Thoracic aorta (tissue), 2 donors: ENCODE data around the gene RAB44. TPM values are rescaled to one million over a fixed set of nuclear protein-coding genes. Genes with fewer than 3 reads are reported as not detected.

Experiments
- ATAC-seq: fragments of 150-250 bp; one replicate; pipeline ENCODE4 v1.8.0; 2017; ENCODE audit warnings: low read depth; ENCODE audit not compliant: insufficient number of reproducible peaks, low FRiP score
- DNase-seq: peaks from one replicate; pipeline ENCODE4 v3.0.0-alpha.2; 2020; ENCODE audit warnings: low spot score
- H3K27ac ChIP-seq, 2 donors: fragments of 200-600 bp; sonication (generic); 1 replicate in 1 of 2; 2 replicates in 1 of 2; pipeline ENCODE4 v1.5.1; 2016; ENCODE audit warnings: mild to moderate bottlenecking in 2 of 2, moderate library complexity in 2 of 2
- H3K27me3 ChIP-seq: fragments of 200-600 bp; sonication (generic); replicated peaks from 2 replicates; pipeline ENCODE4 v1.6.0; 2016; ENCODE audit warnings: mild to moderate bottlenecking; ENCODE audit not compliant: insufficient read depth
- H3K36me3 ChIP-seq: fragments of 200-600 bp; sonication (generic); one replicate; pipeline ENCODE4 v1.5.1; 2016
- H3K4me1 ChIP-seq, 2 donors: fragments of 200-600 bp; sonication (generic); 1 replicate in 1 of 2; 2 replicates in 1 of 2; pipeline versions ENCODE4 v1.5.1 to v1.6.0; 2016; ENCODE audit warnings: low read depth in 2 of 2, mild to moderate bottlenecking in 1 of 2; ENCODE audit not compliant: control insufficient read depth in 1 of 2
- H3K4me3 ChIP-seq: fragments of 200-600 bp; sonication (generic); 2 replicates; pipeline ENCODE4 v1.5.1; 2016; ENCODE audit warnings: mild to moderate bottlenecking
- H3K9me3 ChIP-seq: fragments of 200-600 bp; sonication (generic); 2 replicates; pipeline ENCODE4 v1.5.1; 2016
- total RNA-seq, 2 donors: library from RNA; depleted of rRNA; stranded (reverse); fragments of >200 nt; gene quantifications; one replicate each; pipeline versions ENCODE4 v1.1.0 to v1.2.3, GENCODE V29; 2016
- TF ChIP-seq, protein P1 (sequence below): fragments of 200-600 bp; sonication (generic); IDR thresholded peaks from one replicate; pipeline ENCODE4 v1.5.1; 2019; ENCODE audit warnings: antibody characterized with exemption

The RAB44 gene
- total RNA-seq, 2 donors from 2014 or later, result 0.27 TPM; not detected in 1

DNA sequence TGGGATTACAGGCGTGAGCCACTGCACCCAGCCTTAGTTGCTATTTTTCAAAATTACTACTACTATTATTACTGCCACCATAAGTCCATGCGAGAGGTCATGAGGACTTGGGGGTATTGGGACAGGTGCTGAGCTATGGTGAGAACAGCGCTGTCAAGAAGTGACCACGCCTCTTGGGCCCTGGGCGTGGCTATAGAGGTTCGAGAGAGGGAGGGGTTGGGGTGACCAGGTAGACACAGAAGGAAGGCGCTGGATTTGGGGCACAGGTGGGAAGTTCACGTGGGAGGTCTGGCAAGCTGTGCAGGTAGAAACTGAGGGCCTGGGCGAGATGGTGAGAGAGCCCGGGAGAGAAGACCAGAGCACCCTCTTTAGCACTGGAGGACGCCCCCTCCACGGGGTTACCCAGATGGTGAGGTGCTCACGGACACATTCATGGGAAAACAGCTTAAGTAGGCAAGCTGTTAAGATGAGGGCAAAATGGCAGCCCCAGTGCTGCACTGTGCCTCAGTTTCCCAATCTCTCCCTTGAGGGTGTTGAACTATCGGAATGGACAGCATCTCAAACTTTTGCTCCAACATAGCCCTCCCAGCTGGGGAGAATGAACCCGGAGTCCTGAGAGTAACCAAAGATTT, 61.0 kb downstream of the RAB44 start:
- no peak overlapping the region for H3K27ac ChIP-seq
- no peak overlapping the region for H3K4me3 ChIP-seq
- no peaks in the 10 kb centered on the region for H3K27me3 ChIP-seq
- DNase-seq, result no peak
- ATAC-seq, result no peak
- no peaks in the 10 kb centered on the region for H3K36me3 ChIP-seq
- TF ChIP-seq, protein P1, sequence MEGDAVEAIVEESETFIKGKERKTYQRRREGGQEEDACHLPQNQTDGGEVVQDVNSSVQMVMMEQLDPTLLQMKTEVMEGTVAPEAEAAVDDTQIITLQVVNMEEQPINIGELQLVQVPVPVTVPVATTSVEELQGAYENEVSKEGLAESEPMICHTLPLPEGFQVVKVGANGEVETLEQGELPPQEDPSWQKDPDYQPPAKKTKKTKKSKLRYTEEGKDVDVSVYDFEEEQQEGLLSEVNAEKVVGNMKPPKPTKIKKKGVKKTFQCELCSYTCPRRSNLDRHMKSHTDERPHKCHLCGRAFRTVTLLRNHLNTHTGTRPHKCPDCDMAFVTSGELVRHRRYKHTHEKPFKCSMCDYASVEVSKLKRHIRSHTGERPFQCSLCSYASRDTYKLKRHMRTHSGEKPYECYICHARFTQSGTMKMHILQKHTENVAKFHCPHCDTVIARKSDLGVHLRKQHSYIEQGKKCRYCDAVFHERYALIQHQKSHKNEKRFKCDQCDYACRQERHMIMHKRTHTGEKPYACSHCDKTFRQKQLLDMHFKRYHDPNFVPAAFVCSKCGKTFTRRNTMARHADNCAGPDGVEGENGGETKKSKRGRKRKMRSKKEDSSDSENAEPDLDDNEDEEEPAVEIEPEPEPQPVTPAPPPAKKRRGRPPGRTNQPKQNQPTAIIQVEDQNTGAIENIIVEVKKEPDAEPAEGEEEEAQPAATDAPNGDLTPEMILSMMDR, result no peak
- peaks cover 0 to 3% of the 10 kb centered on the region in 2 donors for H3K4me1 ChIP-seq
- no peaks in the 10 kb centered on the region for H3K9me3 ChIP-seq

DNA sequence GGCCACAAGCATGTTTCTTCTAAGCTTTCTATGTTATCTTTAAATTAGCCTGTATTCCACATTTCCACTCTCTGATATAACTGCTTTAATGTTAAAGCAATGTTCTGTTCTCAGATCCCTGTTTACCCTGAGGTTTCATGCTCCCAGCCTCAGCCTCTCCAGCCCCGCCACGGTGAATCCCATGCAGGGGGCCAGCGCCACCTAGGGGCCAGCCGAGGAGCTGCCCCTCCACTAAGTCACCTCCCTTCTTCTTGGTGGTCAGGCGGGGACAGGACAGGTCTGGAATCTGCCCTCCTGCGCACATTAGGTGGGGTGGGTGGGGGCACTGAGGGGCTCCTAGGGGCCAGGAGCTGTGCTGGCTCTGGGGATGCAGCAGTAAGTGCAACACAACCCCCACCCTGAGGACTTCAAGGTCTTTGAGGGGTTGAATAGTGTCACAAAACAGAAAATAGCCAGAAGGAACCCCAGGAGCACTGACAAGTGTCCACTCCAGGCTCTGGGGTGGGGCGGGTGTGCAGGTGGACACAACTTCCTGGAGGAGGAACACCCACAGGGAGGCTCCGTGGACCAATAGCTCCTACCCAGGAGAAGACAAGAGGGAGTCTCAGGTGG, 61.6 kb downstream of the RAB44 start:
- Histone ChIP-seq H3K36me3 (no peaks in the 10 kb centered on the region), H3K27ac (no peak overlapping the region), H3K9me3 (no peaks in the 10 kb centered on the region), H3K4me1 (peaks cover 0 to 3% of the 10 kb centered on the region in 2 donors), H3K4me3 (no peak overlapping the region), H3K27me3 (no peaks in the 10 kb centered on the region)
- TF ChIP-seq, protein P1, result peak; percentile 99
- DNase-seq (peak; percentile 52), ATAC-seq (peak; percentile 33)

DNA sequence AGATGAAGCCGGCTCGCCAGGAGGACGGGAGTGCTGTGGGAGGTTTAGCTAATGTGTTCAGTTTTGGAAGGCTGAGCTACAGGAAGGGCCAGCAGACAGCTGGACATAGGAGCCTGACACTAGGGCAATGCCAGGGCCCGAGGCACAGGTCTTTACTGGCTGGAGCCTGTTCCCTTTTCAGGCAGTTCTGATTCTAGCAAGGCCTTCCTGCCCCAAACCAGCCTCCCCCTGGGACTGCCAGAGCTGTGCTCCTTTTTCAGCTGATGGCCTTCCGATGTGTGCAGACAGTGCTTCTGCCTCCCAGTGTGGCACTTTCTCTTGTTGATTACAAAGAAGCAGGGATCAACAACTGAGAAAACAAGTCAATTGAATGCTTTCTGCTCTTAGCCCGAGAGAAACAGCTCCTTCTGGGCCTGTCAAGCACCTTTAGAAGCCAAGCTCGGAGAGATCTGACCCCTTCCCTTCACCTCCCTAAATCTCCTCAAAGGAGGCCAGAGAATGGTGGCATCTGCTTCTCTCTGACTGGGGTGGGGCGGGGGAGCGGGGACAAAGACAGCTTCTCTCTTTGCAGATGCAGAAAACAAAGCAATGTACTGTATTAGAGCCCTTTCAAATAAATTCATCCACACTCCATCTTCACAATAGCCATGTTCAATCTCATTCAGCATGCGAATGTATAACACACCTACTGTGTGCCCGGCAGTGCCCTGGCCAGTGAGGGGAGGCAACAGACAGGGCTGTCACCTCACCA, 63.2 kb downstream of the RAB44 start:
- no peaks in the 10 kb centered on the region for H3K27me3 ChIP-seq
- H3K9me3 ChIP-seq, result no peaks in the 10 kb centered on the region
- TF ChIP-seq, protein P1, result no peak

DNA sequence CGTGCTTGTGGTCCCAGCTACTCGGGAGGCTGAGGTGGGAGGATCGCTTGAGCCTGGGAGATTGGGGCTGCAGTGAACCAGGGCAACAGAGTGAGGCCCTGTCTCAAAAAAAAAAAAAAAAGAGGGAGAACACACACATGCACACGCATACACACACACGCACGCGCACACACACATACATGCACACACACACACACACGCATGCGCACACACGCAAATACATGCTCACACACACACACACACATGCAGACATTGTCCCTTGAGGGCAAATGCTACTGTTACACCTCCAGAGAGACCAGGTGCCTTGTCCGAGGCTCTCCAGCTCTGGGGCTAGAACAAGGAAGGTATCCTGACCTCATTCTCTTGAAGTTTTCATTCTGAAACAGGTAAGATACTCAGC, 64.5 kb downstream of the RAB44 start:
- ATAC-seq (no peak), DNase-seq (no peak)
- H3K4me1 ChIP-seq, result peaks cover 0 to 17% of the 10 kb centered on the region in 2 donors
- H3K9me3 ChIP-seq, result no peaks in the 10 kb centered on the region
- no peak overlapping the region for H3K4me3 ChIP-seq
- TF ChIP-seq, protein P1, result no peak
- no peaks in the 10 kb centered on the region for H3K27me3 ChIP-seq
- H3K36me3 ChIP-seq, result no peaks in the 10 kb centered on the region
- no peak overlapping the region for H3K27ac ChIP-seq

More for the DNA sequence above, 63.2 kb downstream of the RAB44 start:
- H3K4me3 ChIP-seq, result no peak overlapping the region
- H3K36me3 ChIP-seq, result no peaks in the 10 kb centered on the region
- DNase-seq, result no peak
- ATAC-seq, result no peak
- H3K4me1 ChIP-seq, result peaks cover 0 to 10% of the 10 kb centered on the region in 2 donors
- no peak overlapping the region for H3K27ac ChIP-seq

DNA sequence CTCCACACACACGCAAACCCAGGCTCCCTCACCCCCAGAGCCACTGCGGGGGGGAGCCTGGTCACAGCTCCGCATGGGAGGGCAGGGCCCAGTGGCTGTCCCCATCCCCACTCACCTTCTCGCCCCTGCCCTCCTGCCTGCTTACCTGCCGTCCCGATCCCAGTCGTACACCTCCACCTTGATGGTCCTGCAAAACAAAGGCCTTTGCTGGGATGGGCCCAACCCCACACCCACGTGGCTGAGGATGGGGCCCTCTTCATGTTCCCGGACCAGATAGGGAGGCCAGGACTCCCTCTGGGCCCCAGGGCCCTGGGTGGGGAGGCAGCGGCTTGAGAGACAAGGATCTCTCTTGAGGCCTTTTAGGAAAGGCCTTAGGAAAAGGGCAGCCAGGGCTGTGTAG, 67.6 kb downstream of the RAB44 start:
- ATAC-seq (no peak), DNase-seq (no peak)
- peaks cover 0 to 19% of the 10 kb centered on the region in 2 donors for H3K4me1 ChIP-seq
- no peaks in the 10 kb centered on the region for H3K9me3 ChIP-seq
- TF ChIP-seq, protein P1, result no peak
- no peak overlapping the region for H3K4me3 ChIP-seq
- no peaks in the 10 kb centered on the region for H3K36me3 ChIP-seq
- no peaks in the 10 kb centered on the region for H3K27me3 ChIP-seq
- H3K27ac ChIP-seq, result no peak overlapping the region
